Forelimb muscle (tissue), 1 donor: ENCODE data around the gene PLAU. TPM values are rescaled to one million over a fixed set of nuclear protein-coding genes. Genes with fewer than 3 reads are reported as not detected.
"Not testable (repeated sequence)": the region's sequence is repeated elsewhere in the genome, so short reads cannot be mapped to it uniquely, and the experiment has no call there.

Experiments
- DNase-seq: peaks from one replicate; pipeline ENCODE4 v3.0.0-alpha.2; 2013; ENCODE audit warnings: low read depth
- polyA plus RNA-seq: library from polyadenylated mRNA; unstranded; fragments of 120-200 nt; gene quantifications from one replicate; pipeline ENCODE4 v1.2.1, GENCODE V29; 2013; ENCODE audit not compliant: insufficient read length

Gene PLAU
- polyA plus RNA-seq, 1 donor, result 29.4 TPM

GRCh38 chr10:73922007-73922863 is 11.3 kb downstream of the PLAU start:
- no peak for DNase-seq

- no peak for DNase-seq
These were observed 11.9 kb downstream of the PLAU start for GRCh38 chr10:73922864-73923133.

GRCh38 chr10:73923935-73924598 is 13.1 kb downstream of the PLAU start:
- DNase-seq, result no peak

- DNase-seq, result no peak
These were observed 14.0 kb downstream of the PLAU start for GRCh38 chr10:73924935-73925334.

GRCh38 chr10:73925539-73925938 is 14.6 kb downstream of the PLAU start:
- no peak for DNase-seq

GRCh38 chr10:73926152-73926764 is 15.3 kb downstream of the PLAU start:
- no peak for DNase-seq

- not testable (repeated sequence) for DNase-seq
These were observed 19.8 kb downstream of the PLAU start for GRCh38 chr10:73930630-73931327.

GRCh38 chr10:73931767-73932619 is 21.1 kb downstream of the PLAU start:
- no peak for DNase-seq

- no peak for DNase-seq
These were observed 21.7 kb downstream of the PLAU start for GRCh38 chr10:73932620-73933112.

- no peak for DNase-seq
These were observed 23.1 kb downstream of the PLAU start for GRCh38 chr10:73934074-73934473.

- DNase-seq, result no peak
These were observed 25.0 kb downstream of the PLAU start for GRCh38 chr10:73935895-73936294.

GRCh38 chr10:73937333-73938043 is 26.6 kb downstream of the PLAU start:
- no peak for DNase-seq

GRCh38 chr10:73940634-73941221 is 29.8 kb downstream of the PLAU start:
- no peak for DNase-seq

- DNase-seq, result no peak
These were observed 30.4 kb downstream of the PLAU start for GRCh38 chr10:73941300-73941699.

- no peak for DNase-seq
These were observed 33.6 kb downstream of the PLAU start for GRCh38 chr10:73944356-73945100.

GRCh38 chr10:73946253-73947145 is 35.6 kb downstream of the PLAU start:
- no peak for DNase-seq

- DNase-seq, result no peak
These were observed 38.2 kb downstream of the PLAU start for GRCh38 chr10:73948947-73949633.
